Smooth muscle cell (in vitro differentiated cells): Measurements from ENCODE around the gene OR6V1. TPM values are rescaled to one million over a fixed set of nuclear protein-coding genes. Genes with fewer than 3 reads are reported as not detected.

Source experiments
- DNase-seq: peaks from one replicate; lab custom pipeline; 2025; ENCODE audit not compliant: unreplicated experiment; lab: John Stamatoyannopoulos, UW
- H2AFZ ChIP-seq: fragments of 200-600 bp; sonication (generic); 2 replicates; pipeline ENCODE4 v1.6.0; 2016; ENCODE audit warnings: antibody characterized with exemption, low read depth, mild to moderate bottlenecking
- H3F3A ChIP-seq: fragments of 200-600 bp; sonication (generic); 2 replicates; pipeline ENCODE4 v1.6.0; 2017; ENCODE audit warnings: antibody characterized with exemption, low read depth
- H3K27ac ChIP-seq: fragments of 200-600 bp; sonication (generic); 2 replicates; pipeline ENCODE4 v1.5.1; 2016; ENCODE audit warnings: low read depth, mild to moderate bottlenecking
- H3K27me3 ChIP-seq: fragments of 200-600 bp; sonication (generic); 2 replicates; pipeline ENCODE4 v1.6.1; 2016; ENCODE audit warnings: low read depth, mild to moderate bottlenecking
- H3K36me3 ChIP-seq: fragments of 200-600 bp; sonication (generic); 2 replicates; pipeline ENCODE4 v1.5.1; 2016; ENCODE audit warnings: low read depth
- H3K4me1 ChIP-seq: fragments of 200-600 bp; sonication (generic); 2 replicates; pipeline ENCODE4 v1.5.1; 2016; ENCODE audit warnings: low read depth
- H3K4me2 ChIP-seq: fragments of 200-600 bp; sonication (generic); 2 replicates; pipeline ENCODE4 v1.6.0; 2016; ENCODE audit warnings: mild to moderate bottlenecking
- H3K4me3 ChIP-seq: fragments of 200-600 bp; sonication (generic); 2 replicates; pipeline ENCODE4 v1.5.1; 2016; ENCODE audit warnings: mild to moderate bottlenecking
- H3K79me2 ChIP-seq: fragments of 200-600 bp; sonication (generic); 2 replicates; pipeline ENCODE4 v1.6.0; 2016; ENCODE audit warnings: low read depth, mild to moderate bottlenecking
- H3K9ac ChIP-seq: fragments of 200-600 bp; sonication (generic); 2 replicates; pipeline ENCODE4 v1.6.0; 2016; ENCODE audit warnings: low read depth
- H3K9me3 ChIP-seq: fragments of 200-600 bp; sonication (generic); replicated peaks from 2 replicates; pipeline ENCODE4 v1.5.1; 2016; ENCODE audit warnings: low read depth
- H4K20me1 ChIP-seq: fragments of 200-600 bp; sonication (generic); 2 replicates; pipeline ENCODE4 v1.6.0; 2016; ENCODE audit warnings: low read depth
- WGBS: methylation state at CpG from one replicate; pipeline ENCODE4 v1.1.7; 2016; ENCODE audit warnings: low lambda C conversion rate; 5-methylcytosine and 5-hydroxymethylcytosine counted together
- polyA plus RNA-seq: library from polyadenylated mRNA; unstranded; fragments of >200 nt; fragmentation: Nextera tagmentation; extraction: Ambion mirVana; gene quantifications from 2 replicates; pipeline ENCODE4 v1.2.1, GENCODE V29; 2016
- total RNA-seq: library from RNA; depleted of rRNA; stranded (reverse); fragments of >200 nt; gene quantifications from 2 replicates; pipeline ENCODE4 v1.2.3, GENCODE V29; 2014
- TF ChIP-seq, protein P1 (sequence below): fragments of 200-600 bp; sonication (generic); IDR thresholded peaks from 2 replicates; pipeline ENCODE4 v1.5.1; 2017; ENCODE audit warnings: borderline replicate concordance, mild to moderate bottlenecking, antibody characterized with exemption; ENCODE audit not compliant: insufficient read depth, poor library complexity, severe bottlenecking

The OR6V1 gene
- total and polyA plus RNA-seq, 2 experiments from 2014 or later = not detected

DNA sequence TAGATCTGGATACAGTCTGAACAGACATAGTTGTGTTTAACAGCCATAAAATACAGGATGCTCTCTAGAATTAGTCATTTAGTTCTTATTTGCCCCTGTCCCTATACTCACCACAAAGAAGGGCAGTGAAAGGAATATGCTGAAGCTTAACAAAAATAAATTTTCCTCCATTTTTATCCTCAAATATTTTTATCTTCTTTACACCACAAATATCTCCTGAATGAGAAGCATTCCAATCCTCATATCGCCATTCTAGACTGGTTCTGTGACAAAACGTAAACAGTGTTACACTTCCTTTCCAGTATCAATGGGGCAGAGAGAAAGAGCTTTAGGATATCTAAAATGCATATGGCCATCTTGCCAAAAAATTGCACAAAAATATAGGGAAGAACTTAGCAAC, 26.8 kb upstream of the OR6V1 start:
- no peaks in the 10 kb centered on the region for H3F3A ChIP-seq
- H2AFZ ChIP-seq = no peak overlapping the region
- H3K27ac ChIP-seq = no peak overlapping the region
- no peak for DNase-seq
- no peak overlapping the region for H3K4me3 ChIP-seq
- H3K4me2 ChIP-seq = peak overlapping the region; percentile 17
- peaks cover 4% of the 10 kb centered on the region for H3K27me3 ChIP-seq
- H3K36me3 ChIP-seq = no peaks in the 10 kb centered on the region
- no peaks in the 10 kb centered on the region for H3K4me1 ChIP-seq
- H4K20me1 ChIP-seq = no peaks in the 10 kb centered on the region
- H3K79me2 ChIP-seq = no peaks in the 10 kb centered on the region
- no peaks in the 10 kb centered on the region for H3K9me3 ChIP-seq
- H3K9ac ChIP-seq = no peak overlapping the region
- 37% methylated on average over 2 of the region's 2 CpGs for WGBS
- TF ChIP-seq, protein P1, sequence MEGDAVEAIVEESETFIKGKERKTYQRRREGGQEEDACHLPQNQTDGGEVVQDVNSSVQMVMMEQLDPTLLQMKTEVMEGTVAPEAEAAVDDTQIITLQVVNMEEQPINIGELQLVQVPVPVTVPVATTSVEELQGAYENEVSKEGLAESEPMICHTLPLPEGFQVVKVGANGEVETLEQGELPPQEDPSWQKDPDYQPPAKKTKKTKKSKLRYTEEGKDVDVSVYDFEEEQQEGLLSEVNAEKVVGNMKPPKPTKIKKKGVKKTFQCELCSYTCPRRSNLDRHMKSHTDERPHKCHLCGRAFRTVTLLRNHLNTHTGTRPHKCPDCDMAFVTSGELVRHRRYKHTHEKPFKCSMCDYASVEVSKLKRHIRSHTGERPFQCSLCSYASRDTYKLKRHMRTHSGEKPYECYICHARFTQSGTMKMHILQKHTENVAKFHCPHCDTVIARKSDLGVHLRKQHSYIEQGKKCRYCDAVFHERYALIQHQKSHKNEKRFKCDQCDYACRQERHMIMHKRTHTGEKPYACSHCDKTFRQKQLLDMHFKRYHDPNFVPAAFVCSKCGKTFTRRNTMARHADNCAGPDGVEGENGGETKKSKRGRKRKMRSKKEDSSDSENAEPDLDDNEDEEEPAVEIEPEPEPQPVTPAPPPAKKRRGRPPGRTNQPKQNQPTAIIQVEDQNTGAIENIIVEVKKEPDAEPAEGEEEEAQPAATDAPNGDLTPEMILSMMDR = no peak

DNA sequence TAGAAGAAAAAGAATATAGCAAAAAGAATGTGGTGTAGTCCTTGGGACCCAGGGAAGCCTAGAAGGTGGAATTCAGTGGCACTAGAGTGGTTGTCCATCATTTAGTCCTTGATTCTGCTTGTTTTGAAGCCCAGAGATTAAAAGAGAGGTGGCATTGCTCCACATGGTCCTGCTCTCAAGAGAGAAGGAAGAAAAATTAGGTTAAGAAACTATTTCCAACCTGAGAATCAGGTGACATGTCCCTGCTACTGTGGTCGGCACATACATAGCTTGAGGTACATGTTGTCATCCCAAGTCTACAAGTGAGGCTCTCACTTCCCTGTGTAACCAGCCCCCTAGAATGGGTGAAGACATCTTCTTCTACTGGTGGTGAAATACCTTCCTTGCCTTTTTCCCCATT, 25.1 kb upstream of the OR6V1 start, which contains the start of gene OR9A2:
OR9A2 (minus strand) TSS at position 101 of the 400 bp plus-strand sequence; CDS start at position 101, 0 bp downstream.
- no peak for DNase-seq
- no peak within 1 kb of the TSS for H2AFZ ChIP-seq
- 97% methylated on average over 1 of the region's 1 CpG for WGBS

DNA sequence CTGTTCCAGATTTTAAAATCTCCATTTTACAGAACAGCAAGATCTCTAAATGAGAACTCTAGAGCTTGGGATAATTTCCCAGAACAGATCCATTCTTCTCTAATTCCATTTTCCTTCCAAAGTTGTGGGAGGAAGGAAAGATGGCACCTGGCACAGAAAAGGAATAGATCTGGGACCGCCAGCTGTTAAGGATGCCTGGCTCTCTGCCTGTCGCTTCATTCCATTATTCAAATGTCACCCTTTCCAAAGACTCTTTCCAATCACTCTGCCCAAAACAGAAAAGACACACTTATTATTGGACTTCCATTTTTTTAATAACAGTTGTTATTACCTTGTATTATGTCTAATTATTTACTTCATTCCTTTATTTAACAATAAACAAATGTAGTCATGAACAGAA, 24.5 kb upstream of the OR6V1 start:
- peaks cover 4% of the 10 kb centered on the region for H3K27me3 ChIP-seq
- H2AFZ ChIP-seq = no peak overlapping the region
- H3K4me1 ChIP-seq = no peaks in the 10 kb centered on the region
- H3K36me3 ChIP-seq = no peaks in the 10 kb centered on the region
- no peak overlapping the region for H3K9ac ChIP-seq
- no peak overlapping the region for H3K27ac ChIP-seq
- no peak overlapping the region for H3K4me3 ChIP-seq
- H3F3A ChIP-seq = no peaks in the 10 kb centered on the region
- no peaks in the 10 kb centered on the region for H3K79me2 ChIP-seq
- WGBS = 98% methylated on average over 2 of the region's 2 CpGs
- no peaks in the 10 kb centered on the region for H4K20me1 ChIP-seq
- no peak overlapping the region for H3K4me2 ChIP-seq
- TF ChIP-seq, protein P1 = no peak
- no peaks in the 10 kb centered on the region for H3K9me3 ChIP-seq
- DNase-seq = no peak

More for the DNA sequence above, 25.1 kb upstream of the OR6V1 start, which contains the start of gene OR9A2:
- no peak within 1 kb of the TSS for H3K9ac ChIP-seq
- H3K27ac ChIP-seq = no peak within 1 kb of the TSS
- H3K9me3 ChIP-seq = no peaks in the 10 kb centered on the region
- TF ChIP-seq, protein P1 = no peak
- H3K27me3 ChIP-seq = peaks cover 4% of the 10 kb centered on the region
- H3K36me3 ChIP-seq = no peaks in the 10 kb centered on the region
- H3K79me2 ChIP-seq = no peaks in the 10 kb centered on the region
- H3K4me1 ChIP-seq = no peaks in the 10 kb centered on the region
- H3K4me3 ChIP-seq = no peak within 1 kb of the TSS
- no peak within 1 kb of the TSS for H3K4me2 ChIP-seq
- H3F3A ChIP-seq = no peaks in the 10 kb centered on the region
- no peaks in the 10 kb centered on the region for H4K20me1 ChIP-seq

DNA sequence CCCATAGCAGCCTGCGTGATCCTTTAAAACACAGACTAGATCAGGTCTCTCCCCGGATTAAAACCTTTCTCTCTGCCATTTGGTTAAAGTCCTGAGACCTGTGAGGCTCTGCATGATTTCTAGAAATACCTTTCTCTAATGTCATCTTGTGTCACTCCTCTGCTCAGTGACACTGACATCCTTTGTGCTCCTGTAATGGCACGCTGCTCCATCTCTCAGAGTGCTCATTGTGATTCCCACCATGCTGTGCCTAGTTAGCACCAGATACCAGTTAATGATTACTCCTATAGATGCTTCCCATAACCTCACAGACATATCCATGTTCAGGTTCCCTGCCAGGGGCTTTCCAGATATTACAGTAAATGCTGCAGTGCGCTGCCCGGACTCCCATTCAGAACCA, 13.5 kb upstream of the OR6V1 start:
- TF ChIP-seq, protein P1 = no peak
- no peaks in the 10 kb centered on the region for H4K20me1 ChIP-seq
- H3K36me3 ChIP-seq = no peaks in the 10 kb centered on the region
- H3K4me2 ChIP-seq = no peak overlapping the region
- no peaks in the 10 kb centered on the region for H3K9me3 ChIP-seq
- 94% methylated on average over 5 of the region's 5 CpGs for WGBS
- H3K9ac ChIP-seq = no peak overlapping the region
- H3K27me3 ChIP-seq = no peaks in the 10 kb centered on the region
- H3K27ac ChIP-seq = no peak overlapping the region
- no peak overlapping the region for H3K4me3 ChIP-seq
- peaks cover 14% of the 10 kb centered on the region for H3K4me1 ChIP-seq
- H3F3A ChIP-seq = peaks cover 10% of the 10 kb centered on the region
- H3K79me2 ChIP-seq = no peaks in the 10 kb centered on the region
- H2AFZ ChIP-seq = no peak overlapping the region
- DNase-seq = no peak
